ENCODE data around the gene SIRT3. TPM values are rescaled to one million over a fixed set of nuclear protein-coding genes. Genes with fewer than 3 reads are reported as not detected.

Gene SIRT3
- total and polyA plus RNA-seq, 2 experiments from 2014 or later, result 14.9 to 15.5 TPM

DNA sequence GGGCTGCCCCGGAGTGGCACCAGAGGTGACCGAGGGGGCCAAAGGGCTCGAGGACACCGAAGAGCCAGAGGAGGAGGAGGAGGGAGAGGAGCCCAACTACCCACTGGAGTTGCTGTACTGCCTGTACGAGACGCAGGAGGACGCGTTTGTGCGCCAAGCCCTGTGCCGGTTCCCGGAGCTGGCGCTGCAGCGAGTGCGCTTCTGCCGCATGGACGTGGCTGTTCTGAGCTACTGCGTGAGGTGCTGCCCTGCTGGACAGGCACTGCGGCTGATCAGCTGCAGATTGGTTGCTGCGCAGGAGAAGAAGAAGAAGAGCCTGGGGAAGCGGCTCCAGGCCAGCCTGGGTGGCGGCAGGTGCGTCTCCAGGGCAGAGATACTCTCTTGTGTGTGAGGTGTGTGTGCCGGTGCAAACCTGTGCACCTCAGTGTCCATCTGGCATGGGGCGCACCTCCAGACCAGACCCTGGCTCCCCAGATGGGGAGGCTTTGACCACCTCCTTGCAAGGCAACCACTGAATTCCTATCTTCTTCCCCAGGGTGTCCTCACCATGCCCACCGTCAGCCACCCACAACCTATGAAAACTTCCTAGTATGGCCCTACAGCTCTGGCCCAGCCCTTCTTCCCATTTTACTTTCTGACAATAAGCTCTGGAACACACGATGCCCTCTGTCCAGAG lies 45.5 kb upstream of the SIRT3 start:
- no peaks in the 10 kb centered on the region for H3K36me3 ChIP-seq (ENCODE audit: low read depth)
- H3K27me3 ChIP-seq (replicated peaks; ENCODE audit: insufficient read depth), result peaks cover 59% of the 10 kb centered on the region
- H3K4me2 ChIP-seq (ENCODE audit: unreplicated experiment), result no peak overlapping the region
- no peaks in the 10 kb centered on the region for H3K4me1 ChIP-seq (ENCODE audit: insufficient read depth)
- no peak overlapping the region for H3K9ac ChIP-seq
- H3K9me3 ChIP-seq (ENCODE audit: low read depth), result no peaks in the 10 kb centered on the region
- no peaks in the 10 kb centered on the region for H3F3A ChIP-seq (ENCODE audit: insufficient read depth)
- H3K27ac ChIP-seq, result no peak overlapping the region
- in situ Hi-C loops (cut with MboI), result no loop called here
- no peak overlapping the region for H3K4me3 ChIP-seq
- no peak overlapping the region for H2AFZ ChIP-seq
- H3K9me2 ChIP-seq (ENCODE audit: insufficient read depth), result no peaks in the 10 kb centered on the region
- WGBS, 2 experiments (ENCODE audit: low coverage in 1 of 2, low lambda C conversion rate in 2 of 2, missing lambda C conversion rate in 2 of 2), result 52 to 54% methylated on average over 26 of the region's 26 CpGs
- H3K79me2 ChIP-seq (ENCODE audit: insufficient read depth), result no peaks in the 10 kb centered on the region
- TF ChIP-seq EZH2phosphoT487 (IDR thresholded peaks at IDR 0.05; ENCODE audit: insufficient read depth, low read depth) (no peak), EZH2 (IDR thresholded peaks at IDR 0.05; ENCODE audit: insufficient read depth, poor library complexity, severe bottlenecking) (no peak)
- no peaks in the 10 kb centered on the region for H4K20me1 ChIP-seq (ENCODE audit: insufficient read depth)
- DNase-seq, result no peak

DNA sequence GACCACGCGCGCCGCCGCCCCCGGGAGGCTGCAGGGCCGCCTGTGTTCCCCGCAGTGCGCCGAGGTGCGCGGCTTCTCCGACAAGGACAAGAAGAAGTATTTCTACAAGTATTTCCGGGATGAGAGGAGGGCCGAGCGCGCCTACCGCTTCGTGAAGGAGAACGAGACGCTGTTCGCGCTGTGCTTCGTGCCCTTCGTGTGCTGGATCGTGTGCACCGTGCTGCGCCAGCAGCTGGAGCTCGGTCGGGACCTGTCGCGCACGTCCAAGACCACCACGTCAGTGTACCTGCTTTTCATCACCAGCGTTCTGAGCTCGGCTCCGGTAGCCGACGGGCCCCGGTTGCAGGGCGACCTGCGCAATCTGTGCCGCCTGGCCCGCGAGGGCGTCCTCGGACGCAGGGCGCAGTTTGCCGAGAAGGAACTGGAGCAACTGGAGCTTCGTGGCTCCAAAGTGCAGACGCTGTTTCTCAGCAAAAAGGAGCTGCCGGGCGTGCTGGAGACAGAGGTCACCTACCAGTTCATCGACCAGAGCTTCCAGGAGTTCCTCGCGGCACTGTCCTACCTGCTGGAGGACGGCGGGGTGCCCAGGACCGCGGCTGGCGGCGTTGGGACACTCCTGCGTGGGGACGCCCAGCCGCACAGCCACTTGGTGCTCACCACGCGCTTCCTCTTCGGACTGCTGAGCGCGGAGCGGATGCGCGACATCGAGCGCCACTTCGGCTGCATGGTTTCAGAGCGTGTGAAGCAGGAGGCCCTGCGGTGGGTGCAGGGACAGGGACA lies 44.8 kb upstream of the SIRT3 start:
- Histone ChIP-seq H3K9me2 (ENCODE audit: insufficient read depth) (no peaks in the 10 kb centered on the region), H3K9ac (no peak overlapping the region), H3K27me3 (replicated peaks; ENCODE audit: insufficient read depth) (peaks cover 63% of the 10 kb centered on the region), H3K36me3 (ENCODE audit: low read depth) (no peaks in the 10 kb centered on the region), H3K9me3 (ENCODE audit: low read depth) (no peaks in the 10 kb centered on the region), H3F3A (ENCODE audit: insufficient read depth) (no peaks in the 10 kb centered on the region), H2AFZ (no peak overlapping the region), H3K4me2 (ENCODE audit: unreplicated experiment) (no peak overlapping the region), H3K27ac (no peak overlapping the region), H3K79me2 (ENCODE audit: insufficient read depth) (no peaks in the 10 kb centered on the region), H4K20me1 (ENCODE audit: insufficient read depth) (no peaks in the 10 kb centered on the region), H3K4me3 (no peak overlapping the region), H3K4me1 (ENCODE audit: insufficient read depth) (no peaks in the 10 kb centered on the region)
- in situ Hi-C loops (cut with MboI), result no loop called here
- peak; percentile 20 for DNase-seq
- TF ChIP-seq EZH2 (IDR thresholded peaks at IDR 0.05; ENCODE audit: insufficient read depth, poor library complexity, severe bottlenecking) (peak; percentile 78), EZH2phosphoT487 (IDR thresholded peaks at IDR 0.05; ENCODE audit: insufficient read depth, low read depth) (0 out of 2 replicates have a peak, but pooled peaks have one; percentile 34)
- 8 to 9% methylated on average over 76 of the region's 79 CpGs for WGBS, 2 experiments (ENCODE audit: low coverage in 1 of 2, low lambda C conversion rate in 2 of 2, missing lambda C conversion rate in 2 of 2)

DNA sequence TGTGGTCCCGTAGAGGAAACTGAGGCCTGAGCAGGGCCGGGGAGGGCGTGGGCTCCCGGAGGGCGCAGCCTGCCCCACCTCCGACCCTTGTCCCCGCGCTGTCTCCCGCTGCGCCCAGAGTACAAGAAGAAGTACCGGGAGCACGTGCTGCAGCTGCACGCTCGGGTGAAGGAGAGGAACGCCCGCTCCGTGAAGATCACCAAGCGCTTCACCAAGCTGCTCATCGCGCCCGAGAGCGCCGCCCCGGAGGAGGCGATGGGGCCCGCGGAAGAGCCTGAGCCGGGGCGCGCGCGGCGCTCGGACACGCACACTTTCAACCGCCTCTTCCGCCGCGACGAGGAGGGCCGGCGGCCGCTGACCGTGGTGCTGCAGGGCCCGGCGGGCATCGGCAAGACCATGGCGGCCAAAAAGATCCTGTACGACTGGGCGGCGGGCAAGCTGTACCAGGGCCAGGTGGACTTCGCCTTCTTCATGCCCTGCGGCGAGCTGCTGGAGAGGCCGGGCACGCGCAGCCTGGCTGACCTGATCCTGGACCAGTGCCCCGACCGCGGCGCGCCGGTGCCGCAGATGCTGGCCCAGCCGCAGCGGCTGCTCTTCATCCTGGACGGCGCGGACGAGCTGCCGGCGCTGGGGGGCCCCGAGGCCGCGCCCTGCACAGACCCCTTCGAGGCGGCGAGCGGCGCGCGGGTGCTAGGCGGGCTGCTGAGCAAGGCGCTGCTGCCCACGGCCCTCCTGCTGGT lies 44.0 kb upstream of the SIRT3 start:
- no peaks in the 10 kb centered on the region for H4K20me1 ChIP-seq (ENCODE audit: insufficient read depth)
- no peaks in the 10 kb centered on the region for H3K9me3 ChIP-seq (ENCODE audit: low read depth)
- no peak overlapping the region for H3K4me3 ChIP-seq
- no peak overlapping the region for H3K9ac ChIP-seq
- no peaks in the 10 kb centered on the region for H3K9me2 ChIP-seq (ENCODE audit: insufficient read depth)
- peaks cover 71% of the 10 kb centered on the region for H3K27me3 ChIP-seq (replicated peaks; ENCODE audit: insufficient read depth)
- DNase-seq, result peak; percentile 64
- H2AFZ ChIP-seq, result no peak overlapping the region
- H3K4me2 ChIP-seq (ENCODE audit: unreplicated experiment), result no peak overlapping the region
- no peaks in the 10 kb centered on the region for H3K4me1 ChIP-seq (ENCODE audit: insufficient read depth)
- H3K27ac ChIP-seq, result no peak overlapping the region
- no peak for TF ChIP-seq EZH2 (IDR thresholded peaks at IDR 0.05; ENCODE audit: insufficient read depth, poor library complexity, severe bottlenecking)
- no peak for TF ChIP-seq EZH2phosphoT487 (IDR thresholded peaks at IDR 0.05; ENCODE audit: insufficient read depth, low read depth)
- in situ Hi-C loops (cut with MboI), result no loop called here
- H3K36me3 ChIP-seq (ENCODE audit: low read depth), result no peaks in the 10 kb centered on the region
- H3F3A ChIP-seq (ENCODE audit: insufficient read depth), result no peaks in the 10 kb centered on the region
- WGBS, 2 experiments (ENCODE audit: low coverage in 1 of 2, low lambda C conversion rate in 2 of 2, missing lambda C conversion rate in 2 of 2), result 3 to 6% methylated on average over 61 to 64 of the region's 85 CpGs
- no peaks in the 10 kb centered on the region for H3K79me2 ChIP-seq (ENCODE audit: insufficient read depth)

Data from GM23248 (cell line).